Chondrocyte (in vitro differentiated cells): Measurements from ENCODE around the gene DMD. TPM values are rescaled to one million over a fixed set of nuclear protein-coding genes. Genes with fewer than 3 reads are reported as not detected.

Experiments used
- DNase-seq: peaks from one replicate; pipeline ENCODE4 v3.0.0; 2021; ENCODE audit warnings: mixed read lengths, low spot score
- H3K27ac Mint-ChIP-seq: one replicate; pipeline ENCODE4 v1.8.0; 2021; ENCODE audit warnings: mild to moderate bottlenecking, moderate library complexity, mixed read lengths; ENCODE audit not compliant: unreplicated experiment
- H3K27me3 Mint-ChIP-seq: 2 replicates; pipeline ENCODE4 v1.8.0; 2021; ENCODE audit warnings: low read depth, mixed read lengths
- H3K36me3 Mint-ChIP-seq: 2 replicates; pipeline ENCODE4 v1.8.0; 2021; ENCODE audit warnings: low read depth, mixed read lengths
- H3K4me1 Mint-ChIP-seq: 2 replicates; pipeline ENCODE4 v1.8.0; 2021; ENCODE audit warnings: low read depth, mild to moderate bottlenecking, mixed read lengths
- H3K4me3 Mint-ChIP-seq: one replicate; pipeline ENCODE4 v1.8.0; 2021; ENCODE audit warnings: mild to moderate bottlenecking, moderate library complexity, mixed read lengths; ENCODE audit not compliant: unreplicated experiment
- H3K9me3 Mint-ChIP-seq: 2 replicates; pipeline ENCODE4 v1.8.0; 2021; ENCODE audit warnings: low read depth, mixed read lengths
- total RNA-seq: library from RNA; stranded (reverse); gene quantifications from 3 replicates; pipeline ENCODE4 v1.2.1, GENCODE V29; 2021
- TF ChIP-seq, protein P1 (sequence below): fragments of 200-600 bp; sonication (generic); IDR thresholded peaks from 2 replicates; pipeline ENCODE4 v1.5.0; 2021; ENCODE audit warnings: antibody characterized with exemption, mild to moderate bottlenecking, moderate library complexity

Gene DMD
- total RNA-seq, 1 donor from 2014 or later, result 201 TPM

DNA sequence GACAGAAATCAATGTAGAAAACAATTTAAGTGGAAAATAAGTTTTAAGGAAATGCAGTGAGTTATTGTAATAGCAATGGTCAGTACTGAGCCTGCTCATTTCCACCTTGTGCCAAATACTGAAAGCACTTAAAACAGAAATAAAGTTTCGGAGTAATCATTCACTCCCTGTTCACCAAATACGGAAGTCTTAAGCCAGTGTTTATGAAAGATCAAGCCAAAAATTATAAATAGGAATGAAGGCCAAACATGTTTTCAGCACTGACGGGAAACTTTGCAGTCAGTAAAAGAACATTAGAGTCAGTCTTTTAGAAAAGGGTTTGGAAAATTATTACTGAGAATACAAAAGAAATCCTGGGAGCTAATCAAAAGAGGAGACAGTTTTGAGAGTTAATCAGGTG lies 178.6 kb downstream of the DMD start:
- TF ChIP-seq, protein P1, sequence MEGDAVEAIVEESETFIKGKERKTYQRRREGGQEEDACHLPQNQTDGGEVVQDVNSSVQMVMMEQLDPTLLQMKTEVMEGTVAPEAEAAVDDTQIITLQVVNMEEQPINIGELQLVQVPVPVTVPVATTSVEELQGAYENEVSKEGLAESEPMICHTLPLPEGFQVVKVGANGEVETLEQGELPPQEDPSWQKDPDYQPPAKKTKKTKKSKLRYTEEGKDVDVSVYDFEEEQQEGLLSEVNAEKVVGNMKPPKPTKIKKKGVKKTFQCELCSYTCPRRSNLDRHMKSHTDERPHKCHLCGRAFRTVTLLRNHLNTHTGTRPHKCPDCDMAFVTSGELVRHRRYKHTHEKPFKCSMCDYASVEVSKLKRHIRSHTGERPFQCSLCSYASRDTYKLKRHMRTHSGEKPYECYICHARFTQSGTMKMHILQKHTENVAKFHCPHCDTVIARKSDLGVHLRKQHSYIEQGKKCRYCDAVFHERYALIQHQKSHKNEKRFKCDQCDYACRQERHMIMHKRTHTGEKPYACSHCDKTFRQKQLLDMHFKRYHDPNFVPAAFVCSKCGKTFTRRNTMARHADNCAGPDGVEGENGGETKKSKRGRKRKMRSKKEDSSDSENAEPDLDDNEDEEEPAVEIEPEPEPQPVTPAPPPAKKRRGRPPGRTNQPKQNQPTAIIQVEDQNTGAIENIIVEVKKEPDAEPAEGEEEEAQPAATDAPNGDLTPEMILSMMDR, result no peak
- no peaks in the 10 kb centered on the region for H3K36me3 Mint-ChIP-seq
- H3K27me3 Mint-ChIP-seq, result no peaks in the 10 kb centered on the region
- DNase-seq, result no peak
- no peak overlapping the region for H3K4me3 Mint-ChIP-seq
- H3K27ac Mint-ChIP-seq, result no peak overlapping the region
- no peaks in the 10 kb centered on the region for H3K4me1 Mint-ChIP-seq
- H3K9me3 Mint-ChIP-seq, result no peaks in the 10 kb centered on the region

DNA sequence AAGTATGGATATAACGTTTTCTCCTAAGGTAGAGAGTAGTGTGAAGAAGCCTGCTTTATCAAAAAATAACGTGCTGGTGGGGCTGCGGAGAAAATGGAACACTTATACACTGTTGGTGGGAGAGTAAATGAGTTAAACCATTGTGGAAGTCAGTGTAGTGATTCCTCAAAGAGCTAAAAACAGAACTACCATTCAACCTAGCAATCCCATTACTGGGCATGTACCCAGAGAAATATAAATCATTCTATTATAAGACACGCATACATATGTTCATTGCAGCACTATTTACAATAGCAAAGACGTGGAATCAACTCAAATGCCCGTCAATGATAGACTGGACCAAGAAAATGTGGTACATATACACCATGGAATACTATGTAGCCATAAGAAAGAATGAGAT lies 196.4 kb downstream of the DMD start:
- DNase-seq, result no peak
- Mint-ChIP-seq H3K36me3 (peaks cover 2% of the 10 kb centered on the region), H3K4me3 (no peak overlapping the region), H3K4me1 (no peaks in the 10 kb centered on the region), H3K27ac (no peak overlapping the region), H3K27me3 (no peaks in the 10 kb centered on the region), H3K9me3 (no peaks in the 10 kb centered on the region)
- TF ChIP-seq, protein P1, result no peak

DNA sequence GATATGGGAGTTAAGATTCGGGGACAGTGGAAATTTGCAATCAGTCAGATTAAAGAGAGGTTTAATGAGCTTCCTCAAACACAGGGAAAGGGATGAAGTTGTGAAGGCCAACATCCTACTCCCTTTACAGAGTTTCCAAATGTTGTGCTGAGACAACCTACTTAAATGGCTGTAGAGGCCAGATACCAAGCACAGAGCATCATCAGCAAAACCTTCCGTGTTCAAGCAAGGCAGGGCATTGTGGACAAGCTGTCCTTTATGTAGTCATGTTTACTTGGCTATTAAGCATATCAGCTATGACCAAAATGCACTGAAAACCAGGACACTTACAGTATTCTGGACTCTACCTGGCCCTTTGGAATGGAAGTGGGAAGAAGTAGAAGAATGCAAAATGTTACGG lies 197.3 kb downstream of the DMD start:
- no peak for DNase-seq
- H3K4me3 Mint-ChIP-seq, result no peak overlapping the region
- peaks cover 2% of the 10 kb centered on the region for H3K36me3 Mint-ChIP-seq
- H3K27me3 Mint-ChIP-seq, result no peaks in the 10 kb centered on the region
- H3K4me1 Mint-ChIP-seq, result no peaks in the 10 kb centered on the region
- no peaks in the 10 kb centered on the region for H3K9me3 Mint-ChIP-seq
- H3K27ac Mint-ChIP-seq, result no peak overlapping the region
- TF ChIP-seq, protein P1, result no peak

DNA sequence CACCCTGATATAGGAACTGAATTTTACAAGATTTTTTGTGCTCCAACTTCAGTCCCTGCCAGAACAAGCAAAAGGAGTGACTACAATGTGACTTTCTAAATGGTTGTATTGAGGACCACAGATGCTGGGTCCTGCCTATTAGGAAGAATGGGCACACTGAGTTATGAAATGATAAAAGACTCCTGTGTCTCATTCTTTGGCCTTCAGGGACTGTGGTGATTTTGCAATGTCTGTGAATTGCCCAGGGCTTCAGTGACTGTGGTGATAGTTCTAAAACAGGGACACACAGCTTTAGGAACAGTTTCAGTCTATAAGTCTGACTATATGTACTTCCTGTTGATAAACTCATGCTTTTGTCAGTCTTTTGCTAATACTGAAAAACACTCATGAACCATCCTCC lies 210.2 kb downstream of the DMD start:
- no peaks in the 10 kb centered on the region for H3K4me1 Mint-ChIP-seq
- no peaks in the 10 kb centered on the region for H3K9me3 Mint-ChIP-seq
- no peaks in the 10 kb centered on the region for H3K36me3 Mint-ChIP-seq
- TF ChIP-seq, protein P1, result no peak
- no peak overlapping the region for H3K27ac Mint-ChIP-seq
- no peak for DNase-seq
- no peak overlapping the region for H3K4me3 Mint-ChIP-seq
- H3K27me3 Mint-ChIP-seq, result no peaks in the 10 kb centered on the region

DNA sequence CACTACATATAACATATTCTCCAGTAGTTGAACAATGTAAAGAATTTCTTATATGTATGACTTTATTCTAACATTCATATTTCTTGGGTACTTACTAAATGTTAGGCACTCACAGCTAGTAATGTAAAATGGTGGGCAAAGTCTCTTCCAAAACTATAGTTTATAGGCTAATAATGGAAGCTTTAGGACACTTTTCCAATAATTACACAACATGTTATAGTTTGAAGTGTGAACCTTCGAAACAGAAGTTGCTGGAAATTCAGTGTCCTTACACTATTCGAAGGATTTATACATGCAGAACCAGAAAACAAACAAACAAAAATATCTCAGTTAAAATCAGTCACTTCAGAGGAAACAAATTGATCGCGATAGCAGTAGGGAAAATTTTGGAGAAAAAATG lies 212.6 kb downstream of the DMD start:
- Mint-ChIP-seq H3K4me3 (no peak overlapping the region), H3K27ac (no peak overlapping the region), H3K27me3 (no peaks in the 10 kb centered on the region), H3K4me1 (no peaks in the 10 kb centered on the region), H3K9me3 (no peaks in the 10 kb centered on the region), H3K36me3 (no peaks in the 10 kb centered on the region)
- DNase-seq, result no peak
- TF ChIP-seq, protein P1, result no peak
